Hematopoietic multipotent progenitor cell treated with erythropoietin and hydrocortisone succinate and interleukin-3 and kit ligand, for 8 days (in vitro differentiated cells): ENCODE measurements around the gene KCNN4.
"Not testable (repeated sequence)": the region's sequence is repeated elsewhere in the genome, so short reads cannot be mapped to it uniquely, and the experiment has no call there.

Experiments used
- DNase-seq: peaks from one replicate; pipeline ENCODE4 v3.0.0-alpha.2; 2015

Gene KCNN4

GRCh38 chr19:43798546-43799409, 18.0 kb upstream of the KCNN4 start:
- no peak for DNase-seq

GRCh38 chr19:43798026-43798545, 17.3 kb upstream of the KCNN4 start:
- no peak for DNase-seq

- DNase-seq = no peak
Measured at GRCh38 chr19:43797556-43797955, 16.8 kb upstream of the KCNN4 start.

GRCh38 chr19:43797118-43797517, 16.3 kb upstream of the KCNN4 start:
- DNase-seq = no peak

GRCh38 chr19:43790587-43790986, 9.8 kb upstream of the KCNN4 start:
- no peak for DNase-seq

- DNase-seq = peak; percentile 56
Measured at GRCh38 chr19:43789029-43789428, 8.3 kb upstream of the KCNN4 start.

GRCh38 chr19:43786665-43787064, 5.9 kb upstream of the KCNN4 start:
- no peak for DNase-seq

GRCh38 chr19:43784981-43785808, 4.4 kb upstream of the KCNN4 start:
- peak; percentile 84 for DNase-seq

GRCh38 chr19:43784241-43784980, 3.6 kb upstream of the KCNN4 start:
- DNase-seq = peak; percentile 59

- DNase-seq = no peak
Measured at GRCh38 chr19:43783636-43784035, 2.9 kb upstream of the KCNN4 start.

GRCh38 chr19:43782689-43783231, 2.0 kb upstream of the KCNN4 start:
- peak; percentile 83 for DNase-seq

GRCh38 chr19:43782311-43782660, 1.5 kb upstream of the KCNN4 start:
- DNase-seq = no peak

GRCh38 chr19:43781630-43782310, 997 bp upstream of the KCNN4 start:
- no peak for DNase-seq

- peak; percentile 66 for DNase-seq
Measured at GRCh38 chr19:43779820-43780219, 953 bp downstream of the KCNN4 start.

- DNase-seq = no peak
Measured at GRCh38 chr19:43779147-43779819, 1.5 kb downstream of the KCNN4 start.

GRCh38 chr19:43778651-43779050, 2.1 kb downstream of the KCNN4 start:
- no peak for DNase-seq

GRCh38 chr19:43777163-43777695, 3.5 kb downstream of the KCNN4 start:
- DNase-seq = peak; percentile 59

- DNase-seq = no peak
Measured at GRCh38 chr19:43776286-43776685, 4.5 kb downstream of the KCNN4 start.

GRCh38 chr19:43775299-43775890, 5.4 kb downstream of the KCNN4 start:
- no peak for DNase-seq

GRCh38 chr19:43774940-43775258, 5.9 kb downstream of the KCNN4 start:
- not testable (repeated sequence) for DNase-seq
